ENCODE data around the gene TMEM259. TPM values are rescaled to one million over a fixed set of nuclear protein-coding genes. Genes with fewer than 3 reads are reported as not detected.

TMEM259 gene
- total and polyA plus RNA-seq, 2 of the 13 experiments (the other 11 are each of a cell fraction or from before 2014, with no cell fraction given), result 64.7 to 164 TPM

DNA sequence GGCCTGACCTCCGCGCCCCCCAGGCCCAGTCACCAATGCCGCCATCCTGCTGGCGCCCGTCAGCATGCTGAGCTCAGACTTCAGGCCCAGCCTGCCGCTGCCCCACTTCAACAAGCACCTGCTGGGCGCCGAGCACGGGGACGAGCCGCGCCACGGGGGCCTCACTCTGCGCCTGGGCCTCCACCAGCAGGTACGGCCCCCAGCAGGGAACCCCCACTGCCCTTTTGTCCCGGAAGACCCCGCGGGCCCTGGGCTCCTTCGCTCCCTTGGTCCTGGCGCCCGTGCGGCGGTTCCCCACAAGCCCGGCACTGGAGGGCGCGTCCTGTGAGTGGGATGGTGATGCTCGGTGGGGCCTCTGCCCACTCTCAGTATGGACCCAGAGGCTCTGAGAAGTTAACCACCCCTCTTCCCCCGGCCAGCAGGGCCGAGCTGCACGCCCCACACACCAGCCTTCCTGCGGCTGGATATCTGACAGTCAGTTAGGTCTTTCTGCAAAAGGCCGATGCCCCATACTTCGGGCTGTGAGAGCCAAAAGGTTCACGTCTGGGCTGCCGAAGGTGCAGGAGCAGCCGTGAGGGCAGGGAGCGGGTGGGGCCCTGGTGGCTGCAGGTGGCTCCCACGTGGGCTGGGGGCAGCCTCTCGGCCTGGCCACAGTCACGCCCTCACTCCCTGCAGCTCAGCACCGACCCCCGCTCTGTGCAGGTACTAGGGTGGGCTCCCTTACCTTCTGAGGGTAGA lies 28.8 kb downstream of the TMEM259 start (continued):
- TF ChIP-seq AGO2 (optimal IDR thresholded peaks at IDR 0.05; ENCODE audit: low read depth, low read length), result peak; percentile 62
- TF ChIP-seq MLX (CRISPR knock-in tag; IDR thresholded peaks at IDR 0.05), result no peak
- TF ChIP-seq, protein P1, sequence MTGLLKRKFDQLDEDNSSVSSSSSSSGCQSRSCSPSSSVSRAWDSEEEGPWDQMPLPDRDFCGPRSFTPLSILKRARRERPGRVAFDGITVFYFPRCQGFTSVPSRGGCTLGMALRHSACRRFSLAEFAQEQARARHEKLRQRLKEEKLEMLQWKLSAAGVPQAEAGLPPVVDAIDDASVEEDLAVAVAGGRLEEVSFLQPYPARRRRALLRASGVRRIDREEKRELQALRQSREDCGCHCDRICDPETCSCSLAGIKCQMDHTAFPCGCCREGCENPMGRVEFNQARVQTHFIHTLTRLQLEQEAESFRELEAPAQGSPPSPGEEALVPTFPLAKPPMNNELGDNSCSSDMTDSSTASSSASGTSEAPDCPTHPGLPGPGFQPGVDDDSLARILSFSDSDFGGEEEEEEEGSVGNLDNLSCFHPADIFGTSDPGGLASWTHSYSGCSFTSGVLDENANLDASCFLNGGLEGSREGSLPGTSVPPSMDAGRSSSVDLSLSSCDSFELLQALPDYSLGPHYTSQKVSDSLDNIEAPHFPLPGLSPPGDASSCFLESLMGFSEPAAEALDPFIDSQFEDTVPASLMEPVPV (CRISPR knock-in tag; IDR thresholded peaks at IDR 0.05), result 0 out of 2 replicates have a peak, but pooled peaks have one; percentile 52
- no peak for TF ChIP-seq ZNF326 (CRISPR knock-in tag; IDR thresholded peaks at IDR 0.05; ENCODE audit: borderline replicate concordance)
- TF ChIP-seq CAMTA2 (CRISPR knock-in tag; IDR thresholded peaks at IDR 0.05; ENCODE audit: borderline replicate concordance), result no peak
- no peak for TF ChIP-seq ZSCAN29 (CRISPR knock-in tag; conservative IDR thresholded peaks at IDR 0.05)
- TF ChIP-seq PLRG1 (conservative IDR thresholded peaks at IDR 0.05), result no peak
- TF ChIP-seq CHCHD3 (CRISPR knock-in tag; IDR thresholded peaks at IDR 0.05), result no peak
- TF ChIP-seq KLF6 (CRISPR knock-in tag; IDR thresholded peaks at IDR 0.05), result no peak
- peak; percentile 25; the same call in 1 of the 2 replicates for TF ChIP-seq NRL (CRISPR knock-in tag; IDR thresholded peaks at IDR 0.05; ENCODE audit: borderline replicate concordance)
- TF ChIP-seq EP300 (IDR thresholded peaks at IDR 0.05; ENCODE audit: low read depth in 2 of 2, low read length in 2 of 2), result no peak
- TF ChIP-seq EP300 (CRISPR knock-in tag; IDR thresholded peaks at IDR 0.05; ENCODE audit: borderline replicate concordance), result no peak
- no peak for TF ChIP-seq POLR2AphosphoS2 (IDR thresholded peaks at IDR 0.05; ENCODE audit: low read depth, low read length)
- TF ChIP-seq, protein P2, sequence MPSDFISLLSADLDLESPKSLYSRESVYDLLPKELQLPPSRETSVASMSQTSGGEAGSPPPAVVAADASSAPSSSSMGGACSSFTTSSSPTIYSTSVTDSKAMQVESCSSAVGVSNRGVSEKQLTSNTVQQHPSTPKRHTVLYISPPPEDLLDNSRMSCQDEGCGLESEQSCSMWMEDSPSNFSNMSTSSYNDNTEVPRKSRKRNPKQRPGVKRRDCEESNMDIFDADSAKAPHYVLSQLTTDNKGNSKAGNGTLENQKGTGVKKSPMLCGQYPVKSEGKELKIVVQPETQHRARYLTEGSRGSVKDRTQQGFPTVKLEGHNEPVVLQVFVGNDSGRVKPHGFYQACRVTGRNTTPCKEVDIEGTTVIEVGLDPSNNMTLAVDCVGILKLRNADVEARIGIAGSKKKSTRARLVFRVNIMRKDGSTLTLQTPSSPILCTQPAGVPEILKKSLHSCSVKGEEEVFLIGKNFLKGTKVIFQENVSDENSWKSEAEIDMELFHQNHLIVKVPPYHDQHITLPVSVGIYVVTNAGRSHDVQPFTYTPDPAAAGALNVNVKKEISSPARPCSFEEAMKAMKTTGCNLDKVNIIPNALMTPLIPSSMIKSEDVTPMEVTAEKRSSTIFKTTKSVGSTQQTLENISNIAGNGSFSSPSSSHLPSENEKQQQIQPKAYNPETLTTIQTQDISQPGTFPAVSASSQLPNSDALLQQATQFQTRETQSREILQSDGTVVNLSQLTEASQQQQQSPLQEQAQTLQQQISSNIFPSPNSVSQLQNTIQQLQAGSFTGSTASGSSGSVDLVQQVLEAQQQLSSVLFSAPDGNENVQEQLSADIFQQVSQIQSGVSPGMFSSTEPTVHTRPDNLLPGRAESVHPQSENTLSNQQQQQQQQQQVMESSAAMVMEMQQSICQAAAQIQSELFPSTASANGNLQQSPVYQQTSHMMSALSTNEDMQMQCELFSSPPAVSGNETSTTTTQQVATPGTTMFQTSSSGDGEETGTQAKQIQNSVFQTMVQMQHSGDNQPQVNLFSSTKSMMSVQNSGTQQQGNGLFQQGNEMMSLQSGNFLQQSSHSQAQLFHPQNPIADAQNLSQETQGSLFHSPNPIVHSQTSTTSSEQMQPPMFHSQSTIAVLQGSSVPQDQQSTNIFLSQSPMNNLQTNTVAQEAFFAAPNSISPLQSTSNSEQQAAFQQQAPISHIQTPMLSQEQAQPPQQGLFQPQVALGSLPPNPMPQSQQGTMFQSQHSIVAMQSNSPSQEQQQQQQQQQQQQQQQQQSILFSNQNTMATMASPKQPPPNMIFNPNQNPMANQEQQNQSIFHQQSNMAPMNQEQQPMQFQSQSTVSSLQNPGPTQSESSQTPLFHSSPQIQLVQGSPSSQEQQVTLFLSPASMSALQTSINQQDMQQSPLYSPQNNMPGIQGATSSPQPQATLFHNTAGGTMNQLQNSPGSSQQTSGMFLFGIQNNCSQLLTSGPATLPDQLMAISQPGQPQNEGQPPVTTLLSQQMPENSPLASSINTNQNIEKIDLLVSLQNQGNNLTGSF (CRISPR knock-in tag; IDR thresholded peaks at IDR 0.05), result no peak
- peak; percentile 63 for TF ChIP-seq RBFOX2 (IDR thresholded peaks at IDR 0.05; ENCODE audit: low read depth, low read length)
- TF ChIP-seq, protein P3, sequence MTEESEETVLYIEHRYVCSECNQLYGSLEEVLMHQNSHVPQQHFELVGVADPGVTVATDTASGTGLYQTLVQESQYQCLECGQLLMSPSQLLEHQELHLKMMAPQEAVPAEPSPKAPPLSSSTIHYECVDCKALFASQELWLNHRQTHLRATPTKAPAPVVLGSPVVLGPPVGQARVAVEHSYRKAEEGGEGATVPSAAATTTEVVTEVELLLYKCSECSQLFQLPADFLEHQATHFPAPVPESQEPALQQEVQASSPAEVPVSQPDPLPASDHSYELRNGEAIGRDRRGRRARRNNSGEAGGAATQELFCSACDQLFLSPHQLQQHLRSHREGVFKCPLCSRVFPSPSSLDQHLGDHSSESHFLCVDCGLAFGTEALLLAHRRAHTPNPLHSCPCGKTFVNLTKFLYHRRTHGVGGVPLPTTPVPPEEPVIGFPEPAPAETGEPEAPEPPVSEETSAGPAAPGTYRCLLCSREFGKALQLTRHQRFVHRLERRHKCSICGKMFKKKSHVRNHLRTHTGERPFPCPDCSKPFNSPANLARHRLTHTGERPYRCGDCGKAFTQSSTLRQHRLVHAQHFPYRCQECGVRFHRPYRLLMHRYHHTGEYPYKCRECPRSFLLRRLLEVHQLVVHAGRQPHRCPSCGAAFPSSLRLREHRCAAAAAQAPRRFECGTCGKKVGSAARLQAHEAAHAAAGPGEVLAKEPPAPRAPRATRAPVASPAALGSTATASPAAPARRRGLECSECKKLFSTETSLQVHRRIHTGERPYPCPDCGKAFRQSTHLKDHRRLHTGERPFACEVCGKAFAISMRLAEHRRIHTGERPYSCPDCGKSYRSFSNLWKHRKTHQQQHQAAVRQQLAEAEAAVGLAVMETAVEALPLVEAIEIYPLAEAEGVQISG (CRISPR knock-in tag; IDR thresholded peaks at IDR 0.05), result no peak
- TF ChIP-seq ZFP36 (IDR thresholded peaks at IDR 0.05; ENCODE audit: borderline replicate concordance, low read depth, low read length, partially characterized antibody), result no peak
- no peak for TF ChIP-seq ZNF451 (CRISPR knock-in tag; IDR thresholded peaks at IDR 0.05)
- TF ChIP-seq PAWR (CRISPR knock-in tag; IDR thresholded peaks at IDR 0.05; ENCODE audit: borderline replicate concordance), result no peak
- TF ChIP-seq NBN (conservative IDR thresholded peaks at IDR 0.05), result no peak

Measured in HepG2 (cell line).